GM23338 (cell line): Measurements from ENCODE around the gene GPBP1L1. TPM values are rescaled to one million over a fixed set of nuclear protein-coding genes. Genes with fewer than 3 reads are reported as not detected.

Source experiments
- ATAC-seq: fragments of 200-7000 bp; cut with Tn5 transposase; 3 replicates; pipeline ENCODE4 v1.9.1; 2020
- DNase-seq: peaks from one replicate; pipeline ENCODE4 v3.0.0-alpha.2; 2015; ENCODE audit warnings: low spot score
- H2AFZ ChIP-seq: fragments of 200-600 bp; sonication (generic); 2 replicates; pipeline ENCODE4 v1.8.0; 2016; ENCODE audit warnings: antibody characterized with exemption, mild to moderate bottlenecking, moderate library complexity
- H3F3A ChIP-seq: fragments of 200-600 bp; sonication (generic); replicated peaks from 2 replicates; pipeline ENCODE4 v1.8.0; 2017; ENCODE audit warnings: antibody characterized with exemption, mixed run types, low read depth
- H3K27ac ChIP-seq: fragments of 200-600 bp; sonication (generic); 2 replicates; pipeline ENCODE4 v1.6.1; 2016; ENCODE audit warnings: low read depth
- H3K27me3 ChIP-seq: fragments of 200-600 bp; sonication (generic); 2 replicates; pipeline ENCODE4 v1.8.0; 2016; ENCODE audit warnings: mild to moderate bottlenecking, mixed run types, moderate library complexity; ENCODE audit not compliant: insufficient read depth
- H3K36me3 ChIP-seq: fragments of 200-600 bp; sonication (generic); 2 replicates; pipeline ENCODE4 v1.8.0; 2016; ENCODE audit warnings: mild to moderate bottlenecking; ENCODE audit not compliant: insufficient read depth
- H3K4me1 ChIP-seq: fragments of 200-600 bp; sonication (generic); 2 replicates; pipeline ENCODE4 v1.8.0; 2016; ENCODE audit warnings: mild to moderate bottlenecking, moderate library complexity; ENCODE audit not compliant: insufficient read depth
- H3K4me2 ChIP-seq: fragments of 200-600 bp; sonication (generic); 2 replicates; pipeline ENCODE4 v1.7.1; 2017; ENCODE audit warnings: mixed run types
- H3K4me3 ChIP-seq: fragments of 200-600 bp; sonication (generic); 2 replicates; pipeline ENCODE4 v1.6.1; 2016; ENCODE audit warnings: mixed run types
- H3K79me2 ChIP-seq: fragments of 200-600 bp; sonication (generic); replicated peaks from 2 replicates; pipeline ENCODE4 v1.8.0; 2017; ENCODE audit warnings: mild to moderate bottlenecking; ENCODE audit not compliant: insufficient read depth
- H3K9me2 ChIP-seq: fragments of 200-600 bp; sonication (generic); 2 replicates; pipeline ENCODE4 v1.8.0; 2017; ENCODE audit not compliant: insufficient read depth
- H4K20me1 ChIP-seq: fragments of 200-600 bp; sonication (generic); replicated peaks from 2 replicates; pipeline ENCODE4 v1.8.0; 2017; ENCODE audit warnings: mild to moderate bottlenecking; ENCODE audit not compliant: insufficient read depth
- H3K27ac Mint-ChIP-seq: 2 replicates; pipeline ENCODE4 v1.8.0; 2020; ENCODE audit warnings: inconsistent platforms, mild to moderate bottlenecking, moderate library complexity, mixed read lengths
- H3K27me3 Mint-ChIP-seq: 3 replicates; pipeline ENCODE4 v1.8.0; 2022; ENCODE audit warnings: low read depth, mild to moderate bottlenecking, moderate library complexity, mixed read lengths, inconsistent platforms; ENCODE audit not compliant: insufficient read depth, poor library complexity
- H3K36me3 Mint-ChIP-seq: 3 replicates; pipeline ENCODE4 v1.8.0; 2021; ENCODE audit warnings: low read depth, mild to moderate bottlenecking, inconsistent platforms, moderate library complexity, mixed read lengths
- H3K4me1 Mint-ChIP-seq: 3 replicates; pipeline ENCODE4 v1.8.0; 2020; ENCODE audit warnings: mild to moderate bottlenecking, inconsistent platforms, mixed read lengths
- H3K4me3 Mint-ChIP-seq: 3 replicates; pipeline ENCODE4 v1.8.0; 2021; ENCODE audit warnings: moderate library complexity, mild to moderate bottlenecking, inconsistent platforms, mixed read lengths
- H3K9me3 Mint-ChIP-seq: 3 replicates; pipeline ENCODE4 v1.8.0; 2020; ENCODE audit warnings: moderate library complexity, mild to moderate bottlenecking, inconsistent platforms, mixed read lengths
- CREB1 ChIP-seq: fragments of 250-450 bp; sonication (Bioruptor Pico); IDR thresholded peaks from 2 replicates; pipeline ENCODE4 v1.5.0; 2020; ENCODE audit warnings: low read depth, mild to moderate bottlenecking, moderate library complexity
- EZH2 ChIP-seq: fragments of 200-600 bp; sonication (generic); IDR thresholded peaks from one replicate; pipeline ENCODE4 v1.8.0; 2017; ENCODE audit warnings: antibody characterized with exemption, mild to moderate bottlenecking, low read depth; ENCODE audit not compliant: unreplicated experiment
- EZH2phosphoT487 ChIP-seq: fragments of 200-600 bp; sonication (generic); IDR thresholded peaks from one replicate; pipeline ENCODE4 v1.8.1; 2018; ENCODE audit warnings: antibody characterized with exemption; ENCODE audit not compliant: unreplicated experiment
- JUNB ChIP-seq: IDR thresholded peaks from one replicate; pipeline ENCODE4 v1.6.1; 2016; ENCODE audit warnings: antibody characterized with exemption; ENCODE audit not compliant: unreplicated experiment
- NANOG ChIP-seq: IDR thresholded peaks from 2 replicates; pipeline ENCODE4 v1.6.1; 2016; ENCODE audit warnings: antibody characterized with exemption, borderline replicate concordance
- POLR2AphosphoS5 ChIP-seq: IDR thresholded peaks from 2 replicates; pipeline ENCODE4 v1.6.1; 2016; ENCODE audit warnings: antibody characterized with exemption, low read depth
- STAT1 ChIP-seq: IDR thresholded peaks from one replicate; pipeline ENCODE4 v1.6.1; 2016; ENCODE audit warnings: antibody characterized with exemption; ENCODE audit not compliant: unreplicated experiment
- ZNF114 ChIP-seq: fragments of 250-450 bp; sonication (Bioruptor Pico); IDR thresholded peaks from 2 replicates; pipeline ENCODE4 v1.5.0; 2020; ENCODE audit warnings: mild to moderate bottlenecking, moderate library complexity
- ZNF331 ChIP-seq: fragments of 250-450 bp; sonication (Bioruptor Pico); IDR thresholded peaks from 2 replicates; pipeline ENCODE4 v1.5.0; 2020; ENCODE audit warnings: low read depth, mild to moderate bottlenecking, moderate library complexity
- polyA plus RNA-seq: library from polyadenylated mRNA; unstranded; fragments of >200 nt; fragmentation: Nextera tagmentation; extraction: Ambion mirVana; gene quantifications from 2 replicates; pipeline ENCODE4 v1.2.1, GENCODE V29; 2016
- total RNA-seq: library from RNA; depleted of rRNA; stranded (reverse); fragments of >200 nt; shearing (Covaris generic); gene quantifications from 2 replicates; pipeline ENCODE4 v1.2.3, GENCODE V29; 2014
- TF ChIP-seq, protein P1 (sequence below), 2 experiments: fragments of 200-600 bp in 1 of 2; sonication (generic) in 1 of 2; conservative IDR thresholded peaks; 2 replicates each; pipeline versions ENCODE4 v1.5.1 to v1.6.1; 2016 to 2017; ENCODE audit warnings: antibody characterized with exemption in 2 of 2, low read depth in 2 of 2, mild to moderate bottlenecking in 2 of 2, moderate library complexity in 1 of 2
- TF ChIP-seq, protein P2 (sequence below): IDR thresholded peaks from one replicate; pipeline ENCODE4 v1.6.1; 2018; ENCODE audit warnings: antibody characterized with exemption; ENCODE audit not compliant: unreplicated experiment
- TF ChIP-seq, protein P3 (sequence below): IDR thresholded peaks from 2 replicates; pipeline ENCODE4 v1.6.1; 2016; ENCODE audit warnings: antibody characterized with exemption
- TF ChIP-seq, protein P4 (sequence below): fragments of 250-450 bp; sonication (Bioruptor Pico); IDR thresholded peaks from 2 replicates; pipeline ENCODE4 v1.5.0; 2020; ENCODE audit warnings: mild to moderate bottlenecking, moderate library complexity

The GPBP1L1 gene
- total and polyA plus RNA-seq, 2 experiments from 2014 or later: 61.7 to 117 TPM

DNA sequence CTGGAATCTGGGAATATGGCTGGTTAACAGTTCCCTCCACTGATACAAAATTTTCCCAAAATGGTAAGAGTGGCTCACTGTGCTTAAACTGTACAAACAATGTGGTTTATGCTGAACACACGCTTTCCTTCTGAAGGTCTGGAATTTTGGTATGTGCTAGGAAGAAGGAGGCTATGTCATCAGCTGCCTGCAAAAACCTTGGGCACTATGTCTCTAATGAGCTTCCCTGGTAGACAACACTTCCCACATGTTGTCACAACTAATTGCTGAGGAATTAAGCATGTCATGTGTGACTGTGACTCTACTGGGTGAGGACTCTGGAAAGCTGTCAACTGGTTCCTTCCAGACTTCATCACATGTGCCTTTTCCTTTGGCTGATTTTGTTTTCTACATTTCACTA is 34.9 kb upstream of the GPBP1L1 start:
- Mint-ChIP-seq H3K4me3 (no peak overlapping the region), H3K27me3 (peaks cover under 1% of the 10 kb centered on the region), H3K27ac (no peak overlapping the region), H3K36me3 (peaks cover 8% of the 10 kb centered on the region; the same call in 2 of the 3 replicates), H3K4me1 (no peaks in the 10 kb centered on the region), H3K9me3 (peaks cover 3% of the 10 kb centered on the region; the same call in 2 of the 3 replicates)
- Histone ChIP-seq H2AFZ (no peak overlapping the region), H3K4me3 (no peak overlapping the region), H3F3A (no peaks in the 10 kb centered on the region), H3K4me1 (no peaks in the 10 kb centered on the region), H3K27ac (no peak overlapping the region), H3K36me3 (no peaks in the 10 kb centered on the region), H3K4me2 (no peak overlapping the region), H4K20me1 (no peaks in the 10 kb centered on the region), H3K9me2 (no peaks in the 10 kb centered on the region), H3K79me2 (no peaks in the 10 kb centered on the region), H3K27me3 (no peaks in the 10 kb centered on the region)
- TF ChIP-seq, protein P1, sequence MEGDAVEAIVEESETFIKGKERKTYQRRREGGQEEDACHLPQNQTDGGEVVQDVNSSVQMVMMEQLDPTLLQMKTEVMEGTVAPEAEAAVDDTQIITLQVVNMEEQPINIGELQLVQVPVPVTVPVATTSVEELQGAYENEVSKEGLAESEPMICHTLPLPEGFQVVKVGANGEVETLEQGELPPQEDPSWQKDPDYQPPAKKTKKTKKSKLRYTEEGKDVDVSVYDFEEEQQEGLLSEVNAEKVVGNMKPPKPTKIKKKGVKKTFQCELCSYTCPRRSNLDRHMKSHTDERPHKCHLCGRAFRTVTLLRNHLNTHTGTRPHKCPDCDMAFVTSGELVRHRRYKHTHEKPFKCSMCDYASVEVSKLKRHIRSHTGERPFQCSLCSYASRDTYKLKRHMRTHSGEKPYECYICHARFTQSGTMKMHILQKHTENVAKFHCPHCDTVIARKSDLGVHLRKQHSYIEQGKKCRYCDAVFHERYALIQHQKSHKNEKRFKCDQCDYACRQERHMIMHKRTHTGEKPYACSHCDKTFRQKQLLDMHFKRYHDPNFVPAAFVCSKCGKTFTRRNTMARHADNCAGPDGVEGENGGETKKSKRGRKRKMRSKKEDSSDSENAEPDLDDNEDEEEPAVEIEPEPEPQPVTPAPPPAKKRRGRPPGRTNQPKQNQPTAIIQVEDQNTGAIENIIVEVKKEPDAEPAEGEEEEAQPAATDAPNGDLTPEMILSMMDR (conservative IDR thresholded peaks at IDR 0.05; ENCODE audit: low read depth in 2 of 2): no peak
- TF ChIP-seq, protein P2, sequence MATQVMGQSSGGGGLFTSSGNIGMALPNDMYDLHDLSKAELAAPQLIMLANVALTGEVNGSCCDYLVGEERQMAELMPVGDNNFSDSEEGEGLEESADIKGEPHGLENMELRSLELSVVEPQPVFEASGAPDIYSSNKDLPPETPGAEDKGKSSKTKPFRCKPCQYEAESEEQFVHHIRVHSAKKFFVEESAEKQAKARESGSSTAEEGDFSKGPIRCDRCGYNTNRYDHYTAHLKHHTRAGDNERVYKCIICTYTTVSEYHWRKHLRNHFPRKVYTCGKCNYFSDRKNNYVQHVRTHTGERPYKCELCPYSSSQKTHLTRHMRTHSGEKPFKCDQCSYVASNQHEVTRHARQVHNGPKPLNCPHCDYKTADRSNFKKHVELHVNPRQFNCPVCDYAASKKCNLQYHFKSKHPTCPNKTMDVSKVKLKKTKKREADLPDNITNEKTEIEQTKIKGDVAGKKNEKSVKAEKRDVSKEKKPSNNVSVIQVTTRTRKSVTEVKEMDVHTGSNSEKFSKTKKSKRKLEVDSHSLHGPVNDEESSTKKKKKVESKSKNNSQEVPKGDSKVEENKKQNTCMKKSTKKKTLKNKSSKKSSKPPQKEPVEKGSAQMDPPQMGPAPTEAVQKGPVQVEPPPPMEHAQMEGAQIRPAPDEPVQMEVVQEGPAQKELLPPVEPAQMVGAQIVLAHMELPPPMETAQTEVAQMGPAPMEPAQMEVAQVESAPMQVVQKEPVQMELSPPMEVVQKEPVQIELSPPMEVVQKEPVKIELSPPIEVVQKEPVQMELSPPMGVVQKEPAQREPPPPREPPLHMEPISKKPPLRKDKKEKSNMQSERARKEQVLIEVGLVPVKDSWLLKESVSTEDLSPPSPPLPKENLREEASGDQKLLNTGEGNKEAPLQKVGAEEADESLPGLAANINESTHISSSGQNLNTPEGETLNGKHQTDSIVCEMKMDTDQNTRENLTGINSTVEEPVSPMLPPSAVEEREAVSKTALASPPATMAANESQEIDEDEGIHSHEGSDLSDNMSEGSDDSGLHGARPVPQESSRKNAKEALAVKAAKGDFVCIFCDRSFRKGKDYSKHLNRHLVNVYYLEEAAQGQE: no peak
- no peak for TF ChIP-seq STAT1
- no peak for TF ChIP-seq JUNB
- TF ChIP-seq, protein P3, sequence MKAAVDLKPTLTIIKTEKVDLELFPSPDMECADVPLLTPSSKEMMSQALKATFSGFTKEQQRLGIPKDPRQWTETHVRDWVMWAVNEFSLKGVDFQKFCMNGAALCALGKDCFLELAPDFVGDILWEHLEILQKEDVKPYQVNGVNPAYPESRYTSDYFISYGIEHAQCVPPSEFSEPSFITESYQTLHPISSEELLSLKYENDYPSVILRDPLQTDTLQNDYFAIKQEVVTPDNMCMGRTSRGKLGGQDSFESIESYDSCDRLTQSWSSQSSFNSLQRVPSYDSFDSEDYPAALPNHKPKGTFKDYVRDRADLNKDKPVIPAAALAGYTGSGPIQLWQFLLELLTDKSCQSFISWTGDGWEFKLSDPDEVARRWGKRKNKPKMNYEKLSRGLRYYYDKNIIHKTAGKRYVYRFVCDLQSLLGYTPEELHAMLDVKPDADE: no peak
- TF ChIP-seq POLR2AphosphoS5: no peak
- no peak for TF ChIP-seq CREB1 (CRISPR knock-in tag)
- no peak for TF ChIP-seq ZNF331 (CRISPR knock-in tag)
- TF ChIP-seq EZH2phosphoT487: no peak
- TF ChIP-seq, protein P4, sequence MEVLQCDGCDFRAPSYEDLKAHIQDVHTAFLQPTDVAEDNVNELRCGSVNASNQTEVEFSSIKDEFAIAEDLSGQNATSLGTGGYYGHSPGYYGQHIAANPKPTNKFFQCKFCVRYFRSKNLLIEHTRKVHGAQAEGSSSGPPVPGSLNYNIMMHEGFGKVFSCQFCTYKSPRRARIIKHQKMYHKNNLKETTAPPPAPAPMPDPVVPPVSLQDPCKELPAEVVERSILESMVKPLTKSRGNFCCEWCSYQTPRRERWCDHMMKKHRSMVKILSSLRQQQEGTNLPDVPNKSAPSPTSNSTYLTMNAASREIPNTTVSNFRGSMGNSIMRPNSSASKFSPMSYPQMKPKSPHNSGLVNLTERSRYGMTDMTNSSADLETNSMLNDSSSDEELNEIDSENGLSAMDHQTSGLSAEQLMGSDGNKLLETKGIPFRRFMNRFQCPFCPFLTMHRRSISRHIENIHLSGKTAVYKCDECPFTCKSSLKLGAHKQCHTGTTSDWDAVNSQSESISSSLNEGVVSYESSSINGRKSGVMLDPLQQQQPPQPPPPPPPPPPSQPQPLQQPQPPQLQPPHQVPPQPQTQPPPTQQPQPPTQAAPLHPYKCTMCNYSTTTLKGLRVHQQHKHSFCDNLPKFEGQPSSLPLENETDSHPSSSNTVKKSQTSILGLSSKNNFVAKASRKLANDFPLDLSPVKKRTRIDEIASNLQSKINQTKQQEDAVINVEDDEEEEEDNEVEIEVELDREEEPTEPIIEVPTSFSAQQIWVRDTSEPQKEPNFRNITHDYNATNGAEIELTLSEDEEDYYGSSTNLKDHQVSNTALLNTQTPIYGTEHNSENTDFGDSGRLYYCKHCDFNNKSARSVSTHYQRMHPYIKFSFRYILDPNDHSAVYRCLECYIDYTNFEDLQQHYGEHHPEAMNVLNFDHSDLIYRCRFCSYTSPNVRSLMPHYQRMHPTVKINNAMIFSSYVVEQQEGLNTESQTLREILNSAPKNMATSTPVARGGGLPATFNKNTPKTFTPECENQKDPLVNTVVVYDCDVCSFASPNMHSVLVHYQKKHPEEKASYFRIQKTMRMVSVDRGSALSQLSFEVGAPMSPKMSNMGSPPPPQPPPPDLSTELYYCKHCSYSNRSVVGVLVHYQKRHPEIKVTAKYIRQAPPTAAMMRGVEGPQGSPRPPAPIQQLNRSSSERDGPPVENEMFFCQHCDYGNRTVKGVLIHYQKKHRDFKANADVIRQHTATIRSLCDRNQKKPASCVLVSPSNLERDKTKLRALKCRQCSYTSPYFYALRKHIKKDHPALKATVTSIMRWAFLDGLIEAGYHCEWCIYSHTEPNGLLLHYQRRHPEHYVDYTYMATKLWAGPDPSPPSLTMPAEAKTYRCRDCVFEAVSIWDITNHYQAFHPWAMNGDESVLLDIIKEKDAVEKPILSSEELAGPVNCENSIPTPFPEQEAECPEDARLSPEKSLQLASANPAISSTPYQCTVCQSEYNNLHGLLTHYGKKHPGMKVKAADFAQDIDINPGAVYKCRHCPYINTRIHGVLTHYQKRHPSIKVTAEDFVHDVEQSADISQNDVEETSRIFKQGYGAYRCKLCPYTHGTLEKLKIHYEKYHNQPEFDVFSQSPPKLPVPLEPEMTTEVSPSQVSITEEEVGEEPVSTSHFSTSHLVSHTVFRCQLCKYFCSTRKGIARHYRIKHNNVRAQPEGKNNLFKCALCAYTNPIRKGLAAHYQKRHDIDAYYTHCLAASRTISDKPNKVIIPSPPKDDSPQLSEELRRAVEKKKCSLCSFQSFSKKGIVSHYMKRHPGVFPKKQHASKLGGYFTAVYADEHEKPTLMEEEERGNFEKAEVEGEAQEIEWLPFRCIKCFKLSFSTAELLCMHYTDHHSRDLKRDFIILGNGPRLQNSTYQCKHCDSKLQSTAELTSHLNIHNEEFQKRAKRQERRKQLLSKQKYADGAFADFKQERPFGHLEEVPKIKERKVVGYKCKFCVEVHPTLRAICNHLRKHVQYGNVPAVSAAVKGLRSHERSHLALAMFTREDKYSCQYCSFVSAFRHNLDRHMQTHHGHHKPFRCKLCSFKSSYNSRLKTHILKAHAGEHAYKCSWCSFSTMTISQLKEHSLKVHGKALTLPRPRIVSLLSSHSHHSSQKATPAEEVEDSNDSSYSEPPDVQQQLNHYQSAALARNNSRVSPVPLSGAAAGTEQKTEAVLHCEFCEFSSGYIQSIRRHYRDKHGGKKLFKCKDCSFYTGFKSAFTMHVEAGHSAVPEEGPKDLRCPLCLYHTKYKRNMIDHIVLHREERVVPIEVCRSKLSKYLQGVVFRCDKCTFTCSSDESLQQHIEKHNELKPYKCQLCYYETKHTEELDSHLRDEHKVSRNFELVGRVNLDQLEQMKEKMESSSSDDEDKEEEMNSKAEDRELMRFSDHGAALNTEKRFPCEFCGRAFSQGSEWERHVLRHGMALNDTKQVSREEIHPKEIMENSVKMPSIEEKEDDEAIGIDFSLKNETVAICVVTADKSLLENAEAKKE (CRISPR knock-in tag): no peak
- TF ChIP-seq ZNF114 (CRISPR knock-in tag): no peak
- TF ChIP-seq EZH2: no peak
- TF ChIP-seq NANOG: no peak
- no peak for ATAC-seq
- no peak for DNase-seq
